ENCODE results near the gene FCN3. TPM values are rescaled to one million over a fixed set of nuclear protein-coding genes. Genes with fewer than 3 reads are reported as not detected.

The FCN3 gene
- total RNA-seq, 4 donors from 2014 or later = 13.2 to 35.7 (median 19.3) TPM

DNA sequence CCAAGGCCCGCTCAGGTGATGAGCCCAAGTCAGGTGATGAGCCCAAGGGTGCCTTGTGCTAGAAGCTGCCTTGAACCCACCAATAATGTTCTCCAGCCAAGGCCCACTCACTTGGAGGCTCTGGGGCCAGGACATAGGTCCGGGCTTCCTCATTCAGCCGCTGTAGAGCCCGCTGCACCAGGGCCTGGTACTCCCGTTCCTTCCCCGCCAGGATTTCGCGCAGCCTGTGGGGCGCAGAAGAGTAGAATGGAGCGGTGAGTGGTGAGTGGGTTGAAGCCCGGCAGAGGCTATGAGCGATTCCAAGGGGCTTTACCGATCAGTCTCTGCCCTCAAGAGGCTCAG is 18.4 kb downstream of the FCN3 start:
- TF ChIP-seq, protein P1, sequence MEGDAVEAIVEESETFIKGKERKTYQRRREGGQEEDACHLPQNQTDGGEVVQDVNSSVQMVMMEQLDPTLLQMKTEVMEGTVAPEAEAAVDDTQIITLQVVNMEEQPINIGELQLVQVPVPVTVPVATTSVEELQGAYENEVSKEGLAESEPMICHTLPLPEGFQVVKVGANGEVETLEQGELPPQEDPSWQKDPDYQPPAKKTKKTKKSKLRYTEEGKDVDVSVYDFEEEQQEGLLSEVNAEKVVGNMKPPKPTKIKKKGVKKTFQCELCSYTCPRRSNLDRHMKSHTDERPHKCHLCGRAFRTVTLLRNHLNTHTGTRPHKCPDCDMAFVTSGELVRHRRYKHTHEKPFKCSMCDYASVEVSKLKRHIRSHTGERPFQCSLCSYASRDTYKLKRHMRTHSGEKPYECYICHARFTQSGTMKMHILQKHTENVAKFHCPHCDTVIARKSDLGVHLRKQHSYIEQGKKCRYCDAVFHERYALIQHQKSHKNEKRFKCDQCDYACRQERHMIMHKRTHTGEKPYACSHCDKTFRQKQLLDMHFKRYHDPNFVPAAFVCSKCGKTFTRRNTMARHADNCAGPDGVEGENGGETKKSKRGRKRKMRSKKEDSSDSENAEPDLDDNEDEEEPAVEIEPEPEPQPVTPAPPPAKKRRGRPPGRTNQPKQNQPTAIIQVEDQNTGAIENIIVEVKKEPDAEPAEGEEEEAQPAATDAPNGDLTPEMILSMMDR (IDR thresholded peaks at IDR 0.05 in 4 of 5, conservative IDR thresholded peaks at IDR 0.05 in 1 of 5) = no peak
- TF ChIP-seq POLR2A (IDR thresholded peaks at IDR 0.05) = no peak
- Histone ChIP-seq H3K4me3 (no peak overlapping the region), H3K4me1 (peaks cover 3 to 4% of the 10 kb centered on the region in 2 donors), H3K9me3 (no peaks in the 10 kb centered on the region), H3K27me3 (peaks cover 0 to 5% (median 5%) of the 10 kb centered on the region in 3 donors), H3K27ac (no peak overlapping the region), H3K36me3 (peaks cover 0 to 46% of the 10 kb centered on the region in 2 donors)
- ATAC-seq = no peak
- no peak for DNase-seq
- in situ Hi-C loops (cut with MboI; ENCODE audit: low sequenced_read_pairs in 4 of 4) (loop anchor here in 2 of 4 donors (5.0 kb wide), 1 partner anchor 36 kb away; the partner anchor contains the start of gene GPR3 (in 2 of the 2)), intact Hi-C loops (cut with DNase I; ENCODE audit: low total_unique reads) (no loop called here)

DNA sequence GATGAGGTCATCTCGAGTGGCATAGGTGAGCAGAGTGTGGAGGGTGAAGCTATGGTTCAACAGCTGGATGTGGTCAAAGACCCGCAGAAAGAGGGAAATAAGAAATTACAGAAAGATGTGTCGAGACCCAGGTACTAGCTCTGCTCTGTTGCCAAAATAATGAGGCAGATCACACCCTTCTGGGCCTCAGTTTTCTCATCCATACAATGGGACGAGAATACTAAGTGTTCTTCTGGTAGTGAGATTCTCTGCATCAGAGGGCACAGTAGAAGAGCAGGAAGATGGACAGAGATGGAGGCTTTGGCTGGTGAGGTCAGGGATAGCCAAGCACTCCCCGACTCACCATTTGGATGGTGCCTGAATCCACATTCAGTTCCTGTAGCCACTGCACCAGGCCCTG is 18.9 kb downstream of the FCN3 start:
- Histone ChIP-seq H3K36me3 (peaks cover 0 to 40% of the 10 kb centered on the region in 2 donors), H3K4me3 (no peak overlapping the region), H3K27ac (no peak overlapping the region), H3K9me3 (no peaks in the 10 kb centered on the region), H3K27me3 (peaks cover 3 to 11% (median 10%) of the 10 kb centered on the region in 3 donors), H3K4me1 (peaks cover 4 to 8% of the 10 kb centered on the region in 2 donors)
- TF ChIP-seq, protein P1 (IDR thresholded peaks at IDR 0.05 in 4 of 5, conservative IDR thresholded peaks at IDR 0.05 in 1 of 5) = no peak
- no peak for TF ChIP-seq POLR2A (IDR thresholded peaks at IDR 0.05)
- ATAC-seq = no peak
- intact Hi-C loops (cut with DNase I; ENCODE audit: low total_unique reads) = no loop called here
- no peak for DNase-seq
- in situ Hi-C loops (cut with MboI; ENCODE audit: low sequenced_read_pairs in 4 of 4) = loop anchor here in 2 of 4 donors (5.0 kb wide), 1 partner anchor 37 kb away; the partner anchor contains the start of gene GPR3 (in 2 of the 2)

DNA sequence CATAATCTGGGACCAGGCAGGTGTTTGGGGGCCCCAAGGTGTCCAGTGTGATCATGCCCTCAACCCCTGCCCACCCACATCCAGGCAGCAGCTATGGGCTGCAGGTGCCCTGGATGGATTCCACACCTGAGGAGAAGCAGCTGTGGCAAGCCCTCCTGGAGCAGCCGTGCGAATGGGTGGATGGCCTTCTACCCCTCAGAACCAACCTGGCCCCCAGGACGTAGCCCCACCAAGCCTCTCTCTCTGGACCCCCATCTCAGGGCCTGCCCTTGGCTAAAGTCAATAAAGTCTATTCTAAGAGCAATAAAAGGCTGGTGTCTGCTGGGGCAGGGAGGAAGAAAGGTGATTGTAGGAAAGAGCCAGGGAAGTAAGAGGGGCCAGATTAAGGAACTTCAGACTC is 21.0 kb downstream of the FCN3 start:
- Histone ChIP-seq H3K9me3 (no peaks in the 10 kb centered on the region), H3K27ac (no peak overlapping the region), H3K27me3 (peaks cover 21 to 30% (median 28%) of the 10 kb centered on the region in 3 donors), H3K36me3 (peaks cover 0 to 40% of the 10 kb centered on the region in 2 donors), H3K4me3 (no peak overlapping the region), H3K4me1 (peaks cover 4 to 22% of the 10 kb centered on the region in 2 donors)
- no peak for DNase-seq
- ATAC-seq = no peak
- in situ Hi-C loops (cut with MboI; ENCODE audit: low sequenced_read_pairs in 4 of 4) = no loop called here
- no peak for TF ChIP-seq POLR2A (IDR thresholded peaks at IDR 0.05)
- TF ChIP-seq, protein P1 (IDR thresholded peaks at IDR 0.05 in 4 of 5, conservative IDR thresholded peaks at IDR 0.05 in 1 of 5) = no peak
- intact Hi-C loops (cut with DNase I; ENCODE audit: low total_unique reads) = no loop called here

DNA sequence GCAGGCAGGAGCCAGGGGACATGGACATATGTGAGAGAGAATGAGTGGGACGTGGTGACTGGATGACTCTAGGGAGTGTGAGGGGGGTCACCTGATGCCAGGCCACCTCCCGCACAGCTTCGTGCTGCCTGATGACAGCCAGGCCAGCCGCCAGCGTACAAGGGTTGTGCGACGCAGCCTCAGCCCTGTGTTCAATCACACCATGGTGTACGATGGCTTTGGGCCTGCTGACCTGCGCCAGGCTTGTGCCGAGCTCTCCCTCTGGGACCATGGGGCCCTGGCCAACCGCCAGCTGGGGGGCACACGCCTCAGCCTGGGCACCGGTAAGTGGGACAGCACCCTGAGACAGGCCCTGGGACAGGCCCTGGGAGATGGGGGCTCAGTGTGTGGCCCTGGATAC is 21.5 kb downstream of the FCN3 start:
- H3K36me3 ChIP-seq = peaks cover 0 to 38% of the 10 kb centered on the region in 2 donors
- H3K4me3 ChIP-seq = no peak overlapping the region
- intact Hi-C loops (cut with DNase I; ENCODE audit: low total_unique reads) (no loop called here), in situ Hi-C loops (cut with MboI; ENCODE audit: low sequenced_read_pairs in 4 of 4) (no loop called here)
- H3K4me1 ChIP-seq = peaks cover 4 to 22% of the 10 kb centered on the region in 2 donors
- no peak for ATAC-seq
- DNase-seq = no peak
- TF ChIP-seq, protein P1 (IDR thresholded peaks at IDR 0.05 in 4 of 5, conservative IDR thresholded peaks at IDR 0.05 in 1 of 5) = no peak
- no peak for TF ChIP-seq POLR2A (IDR thresholded peaks at IDR 0.05)
- H3K9me3 ChIP-seq = no peaks in the 10 kb centered on the region
- H3K27ac ChIP-seq = no peak overlapping the region
- H3K27me3 ChIP-seq = peaks cover 24 to 32% (median 30%) of the 10 kb centered on the region in 3 donors

Data from gastrocnemius medialis (tissue), 4 donors.